Fibroblast of skin of back (primary cell): ENCODE measurements around the gene MBOAT1.
A peak's percentile ranks its signal among the peaks of the same experiment; 100 is the strongest.

ENCODE experiments used
- DNase-seq: peaks from one replicate; pipeline ENCODE4 v3.0.0-alpha.2; 2013

The MBOAT1 gene

DNA sequence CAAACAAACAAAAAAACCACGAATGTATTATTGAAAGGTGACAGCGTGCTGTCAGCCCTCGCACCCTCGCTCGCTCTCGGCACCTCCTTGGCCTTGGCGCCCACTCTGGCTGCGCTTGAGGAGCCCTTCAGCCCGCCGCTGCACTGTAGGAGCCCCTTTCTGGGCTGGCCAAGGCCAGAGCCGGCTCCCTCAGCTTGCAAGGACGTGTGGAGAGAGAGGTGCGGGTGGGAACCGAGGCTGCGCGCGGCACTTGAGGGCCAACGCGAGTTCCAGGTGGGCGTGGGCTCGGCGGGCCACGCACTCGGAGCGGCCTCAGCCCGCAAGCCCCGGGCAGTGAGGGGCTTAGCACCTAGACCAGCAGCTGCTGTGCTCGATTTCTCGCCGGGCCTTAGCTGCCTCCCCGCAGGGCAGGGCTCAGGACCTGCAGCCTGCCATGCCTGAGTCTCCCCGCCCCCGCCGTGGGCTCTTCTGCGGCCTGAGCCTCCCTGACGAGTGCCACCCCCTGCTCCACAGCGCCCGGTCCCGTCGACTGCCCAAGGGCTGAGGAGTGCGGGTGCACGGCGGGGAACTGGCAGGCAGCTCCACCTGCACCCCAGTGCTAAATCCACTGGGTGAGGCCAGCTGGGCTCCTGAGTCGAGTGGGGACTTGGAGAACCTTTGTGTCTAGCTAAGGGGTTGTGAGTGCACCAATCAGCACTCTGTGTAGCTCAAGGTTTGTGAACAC is 20.9 kb upstream of the MBOAT1 start:
- no peak for DNase-seq

DNA sequence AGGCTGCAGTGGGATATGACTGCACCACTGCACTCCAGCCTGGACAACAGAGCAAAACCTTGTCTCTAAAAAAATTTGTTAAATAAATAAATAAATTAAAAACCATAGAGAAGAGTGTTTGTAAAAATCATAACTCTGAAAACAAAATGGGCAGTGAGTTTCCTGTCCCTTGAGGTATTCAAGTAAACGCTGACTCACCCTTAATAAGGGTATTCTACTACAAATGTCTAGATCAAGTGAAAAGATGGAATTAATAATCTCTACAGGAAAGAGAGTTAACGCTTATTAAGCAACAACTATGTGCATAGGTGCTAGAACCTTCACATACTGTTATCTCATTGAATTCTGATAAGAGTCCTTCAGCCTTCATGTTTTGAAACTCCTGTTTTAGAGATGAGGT is 19.9 kb upstream of the MBOAT1 start:
- no peak for DNase-seq

- no peak for DNase-seq
These were observed 18.3 kb upstream of the MBOAT1 start for GRCh38 chr6:20230401-20231119.

GRCh38 chr6:20229881-20230280 is 17.6 kb upstream of the MBOAT1 start:
- DNase-seq: no peak

GRCh38 chr6:20227350-20227749 is 15.1 kb upstream of the MBOAT1 start:
- DNase-seq: no peak

GRCh38 chr6:20223141-20223540 is 10.9 kb upstream of the MBOAT1 start:
- DNase-seq: no peak

GRCh38 chr6:20221421-20221820 is 9.2 kb upstream of the MBOAT1 start:
- DNase-seq: no peak

DNA sequence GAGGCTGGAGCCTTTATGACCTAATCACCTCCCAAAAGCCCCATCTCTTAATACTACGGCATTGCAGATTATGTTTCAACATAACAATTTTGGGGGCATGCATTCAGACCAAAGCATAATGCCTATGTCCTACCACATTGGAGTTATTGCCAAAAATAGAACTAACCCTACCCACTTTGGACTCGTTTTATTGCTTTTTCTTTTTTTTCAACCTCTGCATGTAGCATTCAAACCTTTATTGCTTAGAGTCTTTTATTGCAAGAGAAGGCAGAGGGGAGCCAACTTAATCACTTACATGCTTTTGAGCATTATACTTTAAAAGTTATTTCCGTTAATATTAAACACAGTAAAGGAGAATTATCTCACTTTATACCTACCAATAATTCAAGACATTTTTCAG is 8.1 kb upstream of the MBOAT1 start:
- no peak for DNase-seq

DNA sequence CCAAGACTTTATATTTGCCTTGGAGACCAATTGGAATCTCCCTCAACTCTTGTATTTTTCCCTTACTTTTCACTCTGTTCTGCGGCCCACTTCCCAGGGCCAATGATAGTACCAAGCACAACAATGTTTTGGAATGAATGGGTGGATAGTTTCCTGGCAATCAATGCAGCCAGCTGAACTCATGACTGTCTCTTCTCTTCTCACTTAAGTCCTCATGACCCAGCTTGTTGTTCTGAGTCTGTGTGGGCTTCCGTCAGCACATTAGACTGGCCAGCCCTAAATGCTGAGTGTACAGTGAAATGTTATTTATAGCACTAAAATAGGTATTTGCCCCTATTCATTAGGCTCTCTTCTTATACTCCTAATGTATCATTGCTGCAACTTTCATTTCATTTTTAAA is 5.6 kb upstream of the MBOAT1 start:
- no peak for DNase-seq

- no peak for DNase-seq
These were observed 5.1 kb upstream of the MBOAT1 start for GRCh38 chr6:20217324-20217855.

GRCh38 chr6:20215310-20215709 is 3.0 kb upstream of the MBOAT1 start:
- DNase-seq: no peak

GRCh38 chr6:20213271-20213798 is 1.1 kb upstream of the MBOAT1 start:
- peak; percentile 6 for DNase-seq

DNA sequence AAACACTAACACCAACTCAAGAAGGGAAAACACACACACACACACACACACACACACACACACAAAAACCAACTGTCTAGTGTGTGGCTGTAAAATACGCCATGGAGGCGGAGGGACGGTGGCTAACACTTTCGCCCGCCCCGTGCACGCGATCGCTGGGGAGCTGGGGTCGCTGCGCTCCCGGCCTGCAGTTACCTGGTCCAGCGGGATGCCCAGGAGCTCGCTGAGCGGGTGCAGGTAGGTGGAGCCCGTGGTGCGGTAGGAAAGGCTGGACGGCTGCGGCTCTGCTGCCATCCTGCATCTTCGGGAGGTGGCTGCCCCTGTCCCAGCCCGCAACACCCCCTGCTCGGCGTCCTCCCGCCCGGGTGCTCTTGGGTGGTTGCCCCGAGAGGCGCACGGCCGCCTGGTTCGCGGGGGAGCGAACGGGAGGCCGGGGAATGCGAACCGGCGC is 303 bp downstream of the MBOAT1 start:
- DNase-seq: peak; percentile 30

DNA sequence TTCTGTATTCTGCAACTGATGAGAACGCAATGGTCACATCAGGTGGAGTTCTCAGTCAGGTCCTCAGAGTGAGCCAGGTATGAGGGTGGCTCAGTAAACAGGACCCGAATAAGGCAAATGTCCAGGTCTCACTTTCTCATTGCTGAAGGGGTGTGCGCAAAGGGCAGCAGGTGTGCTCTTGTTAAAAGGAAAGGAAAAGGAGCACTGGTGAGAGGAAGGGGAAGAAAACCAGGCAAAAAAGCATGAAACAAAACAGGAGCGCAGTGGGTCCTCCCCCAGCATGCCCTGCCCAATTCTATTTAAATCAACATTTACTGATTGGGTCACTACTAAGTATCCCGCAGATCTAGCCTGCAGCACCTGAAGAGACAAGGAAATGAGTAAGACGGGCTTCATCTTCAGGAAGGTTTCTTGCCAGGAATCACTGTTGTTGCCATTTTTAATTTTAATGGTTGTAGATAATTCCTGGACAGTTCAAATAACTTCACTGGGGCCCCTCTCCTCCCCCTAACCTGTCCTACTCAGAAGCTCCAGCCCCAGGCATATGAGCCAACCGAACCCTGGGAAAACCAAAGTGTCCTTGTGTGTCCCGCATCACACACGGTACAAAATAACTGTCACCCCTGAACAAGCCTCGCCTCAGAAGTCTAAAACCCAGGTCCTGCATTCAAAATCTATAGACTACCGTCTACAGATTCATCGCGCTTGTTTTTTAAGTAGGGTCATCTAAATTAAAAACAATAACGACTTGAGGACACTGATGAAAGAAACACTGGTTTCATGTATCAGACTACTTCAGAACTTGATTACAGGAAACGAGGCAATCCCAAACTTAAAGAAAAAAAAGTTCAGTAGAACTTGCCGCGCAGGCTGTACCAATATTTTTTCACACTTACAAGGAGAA is 980 bp downstream of the MBOAT1 start:
- DNase-seq: peak; percentile 11

DNA sequence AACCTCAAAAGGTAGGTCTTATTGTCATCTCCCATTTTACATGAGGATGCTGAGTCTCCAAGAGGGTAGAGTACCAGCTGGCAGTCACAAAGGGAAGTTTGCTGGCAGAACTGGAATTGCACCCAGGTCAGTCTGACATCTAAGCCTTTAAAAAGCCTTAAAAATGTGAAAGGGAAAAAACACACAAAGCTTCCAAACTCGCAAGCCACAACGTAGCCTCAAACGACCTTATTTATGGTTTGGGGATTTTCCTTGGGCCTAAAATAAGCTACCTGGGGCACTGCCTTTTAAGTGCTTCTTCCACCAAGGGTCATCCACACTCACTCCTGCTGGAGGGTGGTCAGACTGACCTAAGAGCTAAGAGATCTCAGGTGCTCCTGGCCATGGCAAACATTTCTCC is 2.1 kb downstream of the MBOAT1 start:
- DNase-seq: no peak

DNA sequence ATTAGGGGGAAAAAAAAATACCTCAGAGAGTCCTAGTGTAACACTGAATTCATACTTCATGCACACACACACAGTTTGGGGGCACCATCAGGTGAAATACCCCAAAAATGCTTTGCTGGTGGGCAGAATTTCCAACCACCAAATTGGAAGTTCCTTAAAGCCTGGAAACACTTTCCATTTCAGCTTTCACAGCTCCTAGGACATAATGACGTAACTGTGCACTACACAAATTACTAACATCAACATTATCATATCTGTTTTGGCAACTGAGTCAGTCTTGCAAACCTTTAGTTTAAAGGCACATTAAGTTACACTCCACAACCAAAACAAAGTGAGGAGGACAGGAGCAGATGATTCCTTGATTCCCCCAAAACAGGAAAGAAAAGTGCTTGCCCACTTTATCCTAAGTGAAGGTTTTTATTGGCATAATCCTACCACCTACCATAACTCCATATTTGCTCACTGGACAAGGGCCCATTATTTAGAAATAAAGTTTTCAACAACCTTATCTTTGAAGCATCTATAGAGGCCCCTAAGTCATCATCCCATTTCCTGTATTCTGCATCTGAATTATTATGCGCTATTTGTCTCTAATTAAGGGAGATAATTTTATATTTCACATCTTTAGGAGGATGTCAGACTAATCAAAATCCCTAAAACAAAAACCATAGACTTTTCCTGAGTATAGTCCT is 3.4 kb downstream of the MBOAT1 start:
- DNase-seq: no peak

GRCh38 chr6:20207088-20207418 is 5.2 kb downstream of the MBOAT1 start:
- no peak for DNase-seq

- DNase-seq: no peak
These were observed 6.5 kb downstream of the MBOAT1 start for GRCh38 chr6:20205722-20206161.

DNA sequence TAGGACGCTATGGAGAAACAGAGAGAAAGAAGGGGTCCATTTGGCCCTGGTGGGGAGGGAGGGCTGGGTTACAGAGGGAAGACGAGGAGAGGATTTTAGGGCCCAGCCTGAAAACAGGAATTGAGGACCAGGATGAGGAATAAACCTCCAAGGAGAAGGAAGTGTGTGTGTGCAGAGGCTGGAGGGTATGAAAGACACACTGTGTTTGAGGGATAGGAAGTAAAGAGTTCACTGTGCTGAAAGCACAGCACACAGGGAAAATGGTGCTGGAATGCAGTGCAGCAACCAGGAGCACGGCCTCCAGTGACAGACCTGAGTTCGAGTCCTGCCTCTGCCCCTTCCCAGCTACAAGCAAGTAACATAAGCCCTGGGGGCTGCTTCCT is 7.8 kb downstream of the MBOAT1 start:
- no peak for DNase-seq

DNA sequence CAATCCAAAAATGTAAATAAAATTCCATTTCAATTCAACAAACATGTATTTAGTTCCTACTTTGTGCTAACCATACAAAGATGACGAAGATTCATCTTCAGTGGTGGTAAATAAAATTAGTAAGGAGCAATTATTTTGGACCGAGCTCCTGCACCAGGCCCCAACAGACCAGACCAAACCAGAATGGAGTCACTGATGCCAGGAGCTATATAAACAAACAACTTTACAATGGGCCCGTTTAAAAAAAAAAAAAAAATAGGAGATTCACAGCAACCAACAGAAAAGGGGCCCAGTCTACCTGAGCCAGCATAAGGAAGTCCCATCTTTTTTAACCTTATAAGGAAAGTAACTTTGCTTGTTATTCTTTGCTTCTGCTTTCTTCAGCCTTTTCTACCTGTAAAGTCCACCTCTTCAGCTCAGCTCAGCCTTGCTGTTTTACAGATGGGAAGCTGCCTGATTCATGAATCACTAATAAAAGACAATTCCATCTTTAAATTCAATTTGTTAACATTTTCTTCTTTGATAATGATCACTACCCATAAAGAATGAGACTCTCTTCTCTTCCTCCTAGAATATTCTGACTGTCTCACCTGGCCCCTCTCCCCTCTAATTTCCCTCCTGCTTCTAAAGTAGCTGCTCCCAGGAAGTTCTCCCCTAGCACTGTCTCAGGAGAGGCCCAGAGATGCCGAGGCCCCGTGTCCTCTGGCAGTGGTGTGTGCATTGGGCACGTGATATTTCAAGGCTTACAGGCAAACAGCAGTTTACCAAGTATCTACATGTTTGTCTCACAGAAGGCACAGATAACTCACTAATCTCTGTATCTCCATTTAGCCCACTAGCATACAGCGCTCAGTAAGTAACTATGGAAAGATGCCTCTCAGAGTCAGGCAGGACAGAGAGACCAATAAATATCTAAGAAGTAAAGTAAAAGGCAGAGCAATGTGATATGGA is 8.4 kb downstream of the MBOAT1 start:
- no peak for DNase-seq
